Testis (tissue), 3 donors: Measurements from ENCODE around the gene CCDC97. TPM values are rescaled to one million over a fixed set of nuclear protein-coding genes. Genes with fewer than 3 reads are reported as not detected.
A peak's percentile ranks its signal among the peaks of the same experiment; 100 is the strongest.
"Not testable (repeated sequence)": the region's sequence is repeated elsewhere in the genome, so short reads cannot be mapped to it uniquely, and the experiment has no call there.

Experiments
- DNase-seq: peaks from one replicate; pipeline ENCODE4 v3.0.0-alpha.2; 2019
- H3K27ac ChIP-seq, 2 donors: fragments of 200-600 bp; sonication (generic); one replicate each; pipeline ENCODE4 v1.5.1; 2019
- H3K27me3 ChIP-seq: fragments of 200-600 bp; sonication (generic); one replicate; pipeline ENCODE4 v1.5.1; 2019
- H3K36me3 ChIP-seq: fragments of 200-600 bp; sonication (generic); one replicate; pipeline ENCODE4 v1.5.1; 2017; ENCODE audit warnings: low read depth; ENCODE audit errors: missing control alignments
- H3K4me1 ChIP-seq: fragments of 200-600 bp; sonication (generic); one replicate; pipeline ENCODE4 v1.5.1; 2019
- H3K4me3 ChIP-seq, 2 donors: fragments of 200-600 bp; sonication (generic); one replicate each; pipeline ENCODE4 v1.5.1; 2017 to 2019
- H3K9me3 ChIP-seq: fragments of 200-600 bp; sonication (generic); one replicate; pipeline ENCODE4 v1.5.1; 2017
- POLR2A ChIP-seq: fragments of 450-650 bp; IDR thresholded peaks from one replicate; pipeline ENCODE4 v1.6.1; 2017; ENCODE audit warnings: antibody characterized with exemption, mild to moderate bottlenecking, moderate library complexity
- WGBS, 2 donors: methylation state at CpG; one replicate each; pipeline ENCODE4 v1.1.5; 2018; 5-methylcytosine and 5-hydroxymethylcytosine counted together
- intact Hi-C: fragments of 100-400 bp; cut with DNase I; formaldehyde crosslinking; loops from one replicate; pipeline ENCODE4 v1.15.1; 2023; ENCODE audit warnings: low total_unique reads
- polyA plus RNA-seq: library from polyadenylated mRNA; stranded (reverse); fragments of 350-450 nt; fragmentation: Illumina TruSeq; extraction: RNeasy Lipid Tissue Mini Kit (QIAGEN cat#74804); gene quantifications from one replicate; pipeline ENCODE4 v1.2.3, GENCODE V29; 2014; ENCODE audit warnings: low read depth, low replicate concordance; ENCODE audit not compliant: insufficient read depth
- total RNA-seq, 2 donors: library from RNA; depleted of rRNA; stranded (reverse); fragments of >200 nt; gene quantifications; one replicate each; pipeline ENCODE4 v1.2.3, GENCODE V29; 2016
- TF ChIP-seq, protein P1 (sequence below), 3 experiments: fragments of 450-650 bp in 2 of 3; fragments of 200-600 bp in 1 of 3; sonication (generic) in 1 of 3; IDR thresholded peaks; one replicate each; pipeline ENCODE4 v1.5.1; 2016 to 2019; ENCODE audit warnings: antibody characterized with exemption in 3 of 3, mild to moderate bottlenecking in 2 of 3, moderate library complexity in 1 of 3

Gene CCDC97
- total and polyA plus RNA-seq, 3 donors from 2014 or later: 36.2 to 57.8 (median 40.2) TPM

DNA sequence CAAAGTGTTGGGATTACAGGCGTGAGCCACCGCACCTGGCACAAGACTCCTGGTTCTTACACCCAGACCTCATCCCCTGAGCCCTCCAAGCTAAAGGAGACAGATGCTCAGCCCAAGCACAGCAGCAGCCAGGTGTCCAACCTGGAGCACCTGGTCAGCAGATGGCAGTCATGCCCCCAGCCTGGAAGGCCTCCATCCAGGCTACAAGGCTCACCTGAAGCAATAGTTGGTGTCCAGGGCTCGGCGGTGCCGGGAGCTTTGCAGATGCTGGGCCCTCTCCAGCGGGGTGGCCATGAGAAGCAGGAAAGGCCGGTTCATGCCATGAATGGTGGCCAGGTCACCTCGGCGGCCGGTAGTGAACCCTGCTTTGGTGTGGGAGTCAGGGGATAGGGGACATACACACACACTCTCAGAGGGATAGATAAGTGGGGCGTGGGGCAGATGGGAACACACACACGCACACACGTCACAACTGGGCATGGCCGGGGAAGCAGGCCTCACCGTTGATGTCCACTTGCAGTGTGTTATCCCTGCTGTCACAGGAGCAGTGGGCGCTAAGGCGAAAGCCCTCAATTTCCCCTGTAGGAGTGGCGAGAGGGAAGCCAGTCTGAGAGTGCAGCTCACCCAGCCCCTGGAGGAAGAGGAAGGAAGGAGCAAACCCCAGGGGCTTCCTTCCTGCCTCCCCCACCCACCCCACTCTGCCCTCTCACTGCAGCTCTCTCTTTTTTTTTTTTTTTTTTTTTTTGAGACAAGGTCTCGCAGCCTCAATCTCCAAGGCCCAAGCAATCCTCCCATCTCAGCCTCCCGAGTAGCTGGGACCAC is 31.9 kb downstream of the CCDC97 start:
- WGBS, 2 donors: 88 to 90% methylated on average over 18 to 20 of the region's 20 CpGs
- H3K36me3 ChIP-seq: no peaks in the 10 kb centered on the region

DNA sequence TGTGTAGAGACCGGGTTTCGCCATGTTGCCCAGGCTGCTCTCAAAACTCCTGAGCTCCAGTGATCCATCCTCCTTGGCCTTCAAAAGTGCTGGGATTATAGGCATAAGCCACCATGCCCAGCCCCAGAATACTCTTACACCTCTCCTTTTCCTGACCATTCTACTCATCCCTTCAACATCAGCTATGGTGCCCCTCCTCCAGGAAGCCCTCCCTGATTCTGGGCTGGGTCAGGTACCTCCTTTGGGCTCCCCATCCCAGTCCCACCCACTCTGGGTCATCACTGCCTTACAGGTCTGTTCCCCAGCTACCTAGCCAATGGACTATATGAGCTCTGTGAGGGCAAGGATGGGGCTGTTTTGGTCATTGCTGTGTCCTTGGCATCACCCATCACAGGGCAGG is 34.2 kb downstream of the CCDC97 start:
- no peaks in the 10 kb centered on the region for H3K4me1 ChIP-seq
- H3K36me3 ChIP-seq: no peaks in the 10 kb centered on the region
- intact Hi-C loops: no loop called here
- no peaks in the 10 kb centered on the region for H3K27me3 ChIP-seq
- no peak for DNase-seq
- no peak overlapping the region for H3K27ac ChIP-seq
- 88 to 96% methylated on average over 2 of the region's 2 CpGs for WGBS, 2 donors
- no peak overlapping the region for H3K4me3 ChIP-seq
- TF ChIP-seq POLR2A: no peak
- TF ChIP-seq, protein P1, sequence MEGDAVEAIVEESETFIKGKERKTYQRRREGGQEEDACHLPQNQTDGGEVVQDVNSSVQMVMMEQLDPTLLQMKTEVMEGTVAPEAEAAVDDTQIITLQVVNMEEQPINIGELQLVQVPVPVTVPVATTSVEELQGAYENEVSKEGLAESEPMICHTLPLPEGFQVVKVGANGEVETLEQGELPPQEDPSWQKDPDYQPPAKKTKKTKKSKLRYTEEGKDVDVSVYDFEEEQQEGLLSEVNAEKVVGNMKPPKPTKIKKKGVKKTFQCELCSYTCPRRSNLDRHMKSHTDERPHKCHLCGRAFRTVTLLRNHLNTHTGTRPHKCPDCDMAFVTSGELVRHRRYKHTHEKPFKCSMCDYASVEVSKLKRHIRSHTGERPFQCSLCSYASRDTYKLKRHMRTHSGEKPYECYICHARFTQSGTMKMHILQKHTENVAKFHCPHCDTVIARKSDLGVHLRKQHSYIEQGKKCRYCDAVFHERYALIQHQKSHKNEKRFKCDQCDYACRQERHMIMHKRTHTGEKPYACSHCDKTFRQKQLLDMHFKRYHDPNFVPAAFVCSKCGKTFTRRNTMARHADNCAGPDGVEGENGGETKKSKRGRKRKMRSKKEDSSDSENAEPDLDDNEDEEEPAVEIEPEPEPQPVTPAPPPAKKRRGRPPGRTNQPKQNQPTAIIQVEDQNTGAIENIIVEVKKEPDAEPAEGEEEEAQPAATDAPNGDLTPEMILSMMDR (IDR thresholded peaks at IDR 0.05): no peak
- H3K9me3 ChIP-seq: no peaks in the 10 kb centered on the region

More for the DNA sequence above, 31.9 kb downstream of the CCDC97 start:
- Histone ChIP-seq H3K9me3 (no peaks in the 10 kb centered on the region), H3K4me3 (no peak overlapping the region), H3K27ac (no peak overlapping the region), H3K27me3 (no peaks in the 10 kb centered on the region), H3K4me1 (no peaks in the 10 kb centered on the region)
- no peak for DNase-seq
- TF ChIP-seq, protein P1 (IDR thresholded peaks at IDR 0.05): no peak
- no peak for TF ChIP-seq POLR2A
- intact Hi-C loops: no loop called here

DNA sequence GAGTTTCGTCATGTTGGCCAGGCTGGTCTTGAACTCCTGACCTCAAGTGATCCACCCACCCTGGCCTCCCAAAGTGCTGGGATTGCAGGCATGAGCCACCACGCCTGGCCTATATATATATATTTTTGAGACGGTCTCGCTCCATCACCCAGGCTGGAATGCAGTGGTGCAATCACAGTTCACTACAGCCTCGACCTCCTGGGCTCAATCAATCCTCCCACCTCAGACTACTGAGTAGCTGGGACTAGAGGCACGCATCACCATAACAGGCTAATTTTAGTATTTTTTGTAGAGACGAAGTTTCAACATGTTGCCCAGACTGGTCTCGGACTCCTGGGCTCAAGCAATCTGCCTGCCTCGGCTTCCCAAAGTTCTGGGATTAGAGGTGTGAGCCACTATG is 36.9 kb downstream of the CCDC97 start:
- H3K9me3 ChIP-seq, H3K4me3 ChIP-seq, H3K36me3 ChIP-seq, DNase-seq, H3K27ac ChIP-seq, H3K4me1 ChIP-seq, H3K27me3 ChIP-seq, intact Hi-C loops: not testable (repeated sequence)
- WGBS, 2 donors: 91 to 96% methylated on average over 9 of the region's 9 CpGs

DNA sequence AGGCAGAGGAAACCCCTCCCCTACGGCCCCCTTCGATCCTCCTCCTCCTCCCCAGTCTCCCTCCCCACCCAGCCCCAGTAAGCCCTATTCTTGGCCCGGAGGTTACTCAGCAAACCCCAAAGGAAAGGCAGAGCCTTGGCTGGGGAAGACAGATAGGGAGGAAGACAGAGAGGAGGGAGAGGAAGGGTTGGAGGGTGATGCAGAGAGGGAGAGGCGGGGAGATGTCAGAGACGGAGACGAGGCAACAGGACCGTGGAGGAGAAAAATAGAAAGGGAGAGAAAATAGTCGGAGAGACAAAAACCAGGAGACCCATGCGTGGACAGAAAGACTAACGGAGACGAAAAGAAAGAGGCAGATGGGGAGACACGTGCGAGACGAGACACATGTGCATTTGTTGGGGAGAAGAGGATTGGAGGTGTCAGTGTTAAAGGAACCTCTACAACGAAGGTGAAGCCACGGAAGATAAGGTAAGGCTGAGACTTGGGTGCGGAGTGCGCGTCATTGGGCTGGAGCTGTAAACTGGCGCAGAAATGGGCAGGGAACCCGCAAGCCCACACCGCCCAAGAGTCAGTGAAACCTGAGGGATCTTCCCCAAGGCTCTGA is 40.9 kb downstream of the CCDC97 start:
- no peak for DNase-seq
- no peaks in the 10 kb centered on the region for H3K9me3 ChIP-seq
- peak overlapping the region in 1 of 2 donors; percentile 91 for H3K27ac ChIP-seq
- no peaks in the 10 kb centered on the region for H3K36me3 ChIP-seq
- peaks cover 8% of the 10 kb centered on the region for H3K4me1 ChIP-seq
- 4 to 10% methylated on average over 22 of the region's 22 CpGs for WGBS, 2 donors
- H3K27me3 ChIP-seq: no peaks in the 10 kb centered on the region
- TF ChIP-seq, protein P1 (IDR thresholded peaks at IDR 0.05): no peak
- no peak for TF ChIP-seq POLR2A
- H3K4me3 ChIP-seq: peak overlapping the region; percentile 68 to 69
- intact Hi-C loops: no loop called here

DNA sequence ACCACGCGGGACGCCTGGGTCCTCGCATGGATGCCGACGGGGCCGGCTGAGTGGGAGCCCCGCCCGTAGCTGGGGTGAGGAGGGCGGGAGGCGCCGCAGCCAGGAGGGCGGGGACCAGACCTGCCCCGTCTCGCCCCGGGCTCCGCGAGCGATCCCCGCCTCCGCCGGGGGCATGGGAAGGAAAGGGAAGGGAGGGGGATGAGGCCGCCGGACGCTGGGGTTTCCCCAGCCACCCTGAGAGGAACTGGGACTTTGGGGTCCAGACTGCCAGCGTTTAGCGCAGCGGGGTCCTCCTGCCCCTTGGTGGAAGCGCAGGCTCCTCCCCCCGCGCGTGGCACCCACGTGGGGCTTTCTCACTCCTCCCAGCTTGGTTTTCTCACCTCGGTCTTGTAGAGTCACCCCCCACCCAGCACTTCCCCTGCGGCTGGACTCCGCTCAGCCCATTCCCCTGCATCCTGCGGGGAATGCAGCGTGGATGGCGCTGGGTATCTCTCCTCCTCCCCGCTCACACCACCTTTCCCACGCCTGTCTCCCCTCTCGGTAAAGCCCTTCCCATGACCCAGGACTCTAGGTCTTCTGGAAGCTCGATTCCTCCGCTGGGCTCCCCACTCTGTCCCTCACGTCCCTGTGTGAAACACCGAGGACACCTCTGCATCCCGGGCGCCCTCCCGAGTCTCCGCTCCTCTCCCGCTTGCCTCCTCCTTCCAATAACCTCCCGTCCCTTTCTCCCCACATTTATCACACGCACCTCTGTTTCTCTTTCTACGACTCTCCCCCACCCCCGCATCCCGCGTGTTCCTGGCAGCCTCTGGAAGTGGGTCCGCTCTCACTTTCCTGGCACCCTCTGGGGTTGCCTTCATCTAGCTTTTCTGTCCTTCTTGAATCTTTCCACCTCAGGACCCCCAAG is 41.6 kb downstream of the CCDC97 start:
- H3K27me3 ChIP-seq: no peaks in the 10 kb centered on the region
- no peaks in the 10 kb centered on the region for H3K36me3 ChIP-seq
- peaks cover 8% of the 10 kb centered on the region for H3K4me1 ChIP-seq
- intact Hi-C loops: no loop called here
- H3K27ac ChIP-seq: peak overlapping the region; percentile 39 to 91
- TF ChIP-seq, protein P1 (IDR thresholded peaks at IDR 0.05): no peak
- TF ChIP-seq POLR2A: no peak
- peak overlapping the region; percentile 68 to 69 for H3K4me3 ChIP-seq
- 1 to 2% methylated on average over 33 to 58 of the region's 58 CpGs for WGBS, 2 donors
- peak; percentile 62 for DNase-seq
- H3K9me3 ChIP-seq: no peaks in the 10 kb centered on the region
